ELR (cell line): Measurements from ENCODE around the gene PARN.
"Not testable (repeated sequence)": the region's sequence is repeated elsewhere in the genome, so short reads cannot be mapped to it uniquely, and the experiment has no call there.

Source experiments
- DNase-seq: peaks from one replicate; pipeline ENCODE4 v3.0.0-alpha.2; 2015; ENCODE audit warnings: low read depth

PARN gene

GRCh38 chr16:14400978-14401710, 228.9 kb downstream of the PARN start:
- not testable (repeated sequence) for DNase-seq

- DNase-seq: no peak
These were observed 229.6 kb downstream of the PARN start for GRCh38 chr16:14400285-14400977.

- peak; percentile 56 for DNase-seq
These were observed 230.4 kb downstream of the PARN start for GRCh38 chr16:14399378-14400284.

- no peak for DNase-seq
These were observed 231.9 kb downstream of the PARN start for GRCh38 chr16:14398014-14398717.

- DNase-seq: not testable (repeated sequence)
These were observed 234.3 kb downstream of the PARN start for GRCh38 chr16:14395710-14396304.

GRCh38 chr16:14394834-14395233, 235.2 kb downstream of the PARN start:
- no peak for DNase-seq

GRCh38 chr16:14392960-14393359, 237.1 kb downstream of the PARN start:
- DNase-seq: no peak

GRCh38 chr16:14389359-14389758, 240.7 kb downstream of the PARN start:
- DNase-seq: no peak

GRCh38 chr16:14388243-14388642, 241.8 kb downstream of the PARN start:
- DNase-seq: no peak

- DNase-seq: no peak
These were observed 243.9 kb downstream of the PARN start for GRCh38 chr16:14386115-14386514.
